GM06990 (cell line): ENCODE measurements around the gene LOXHD1.

ENCODE experiments used
- DNase-seq: peaks from one replicate; pipeline ENCODE4 v3.0.0-alpha.2; 2011; ENCODE audit not compliant: insufficient read length; ENCODE audit errors: extremely low read depth
- H3K27me3 ChIP-seq: replicated peaks from 2 replicates; pipeline ENCODE4 v1.6.0; 2011; ENCODE audit warnings: low read length; ENCODE audit not compliant: control insufficient read depth, insufficient read depth
- H3K36me3 ChIP-seq: 2 replicates; pipeline ENCODE4 v1.5.1; 2011; ENCODE audit warnings: low read length; ENCODE audit not compliant: control insufficient read depth, insufficient read depth
- H3K4me3 ChIP-seq: replicated peaks from 2 replicates; pipeline ENCODE4 v1.5.1; 2011; ENCODE audit warnings: low read depth, mild to moderate bottlenecking, control low read depth, low read length
- CTCF ChIP-seq: IDR thresholded peaks from 2 replicates; pipeline ENCODE4 v1.5.1; 2011; ENCODE audit warnings: low read length, control low read depth, mild to moderate bottlenecking, inconsistent platforms; ENCODE audit not compliant: insufficient read depth, poor library complexity, severe bottlenecking

The LOXHD1 gene

DNA sequence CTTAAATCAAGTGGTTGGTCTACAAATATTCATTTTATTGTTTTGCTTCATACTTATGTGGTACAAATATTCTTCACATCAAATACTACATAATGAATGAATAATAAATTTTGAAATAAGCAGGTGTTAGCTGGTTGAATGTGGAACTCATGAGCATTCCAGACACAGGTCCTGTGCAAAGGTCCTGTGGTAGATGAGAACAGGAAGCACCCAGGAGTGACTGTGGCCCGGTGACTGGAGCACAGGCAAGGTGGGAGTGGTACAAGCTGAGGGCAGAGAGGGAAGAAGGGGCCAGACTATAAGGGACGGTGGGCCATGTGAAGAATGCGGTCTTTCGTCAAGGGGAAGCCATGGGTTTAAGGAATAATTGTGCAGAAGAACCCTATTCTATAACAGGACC is 26.2 kb upstream of the LOXHD1 start:
- no peak for TF ChIP-seq CTCF
- no peaks in the 10 kb centered on the region for H3K27me3 ChIP-seq
- DNase-seq: no peak
- H3K4me3 ChIP-seq: no peak overlapping the region
- no peaks in the 10 kb centered on the region for H3K36me3 ChIP-seq

GRCh38 chr18:46680784-46681695 is 24.0 kb upstream of the LOXHD1 start:
- DNase-seq: no peak
- H3K36me3 ChIP-seq: no peaks in the 10 kb centered on the region
- no peak for TF ChIP-seq CTCF
- H3K4me3 ChIP-seq: no peak overlapping the region
- H3K27me3 ChIP-seq: no peaks in the 10 kb centered on the region

DNA sequence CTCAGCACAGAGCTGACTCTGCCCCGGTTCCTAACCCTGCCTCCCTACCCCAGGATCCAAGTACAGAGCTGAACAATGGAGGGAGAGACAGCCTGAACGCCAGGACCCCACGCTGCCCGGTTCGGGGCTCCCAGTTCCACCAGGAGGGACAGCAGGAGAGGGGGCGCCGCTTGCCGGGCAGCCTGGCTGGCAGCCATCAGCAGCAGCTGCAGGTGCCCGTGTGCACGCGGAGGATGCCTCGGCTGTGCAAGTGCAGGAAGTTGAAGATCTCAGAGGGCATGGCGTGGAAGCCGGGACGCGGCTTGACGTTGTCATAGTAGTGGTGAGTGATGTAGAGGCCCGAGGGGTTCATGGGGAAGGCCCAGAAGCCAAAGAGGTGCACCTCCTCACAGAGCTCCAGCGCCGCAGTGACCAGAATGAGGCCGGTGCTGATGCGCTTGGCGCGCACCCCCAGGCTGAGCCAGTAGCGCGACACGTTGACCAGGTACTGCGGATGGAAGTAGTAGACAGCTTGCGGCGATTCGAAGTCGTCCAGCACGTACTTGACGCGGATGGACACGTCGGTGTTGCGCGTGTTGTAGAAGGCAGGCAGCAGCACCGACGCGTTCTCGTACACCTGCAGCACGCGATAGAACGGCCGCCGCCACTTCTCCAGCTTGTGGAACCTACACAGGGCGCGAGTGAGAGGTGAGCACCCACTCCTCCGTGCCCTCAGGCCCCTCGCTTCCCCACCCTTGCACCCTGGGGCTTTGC is 23.0 kb upstream of the LOXHD1 start:
- TF ChIP-seq CTCF: no peak
- no peak overlapping the region for H3K4me3 ChIP-seq
- no peaks in the 10 kb centered on the region for H3K36me3 ChIP-seq
- DNase-seq: no peak
- no peaks in the 10 kb centered on the region for H3K27me3 ChIP-seq

- no peak for TF ChIP-seq CTCF
- Histone ChIP-seq H3K36me3 (no peaks in the 10 kb centered on the region), H3K27me3 (no peaks in the 10 kb centered on the region), H3K4me3 (no peak overlapping the region)
- no peak for DNase-seq
These were observed 21.9 kb upstream of the LOXHD1 start for GRCh38 chr18:46678785-46679399.

DNA sequence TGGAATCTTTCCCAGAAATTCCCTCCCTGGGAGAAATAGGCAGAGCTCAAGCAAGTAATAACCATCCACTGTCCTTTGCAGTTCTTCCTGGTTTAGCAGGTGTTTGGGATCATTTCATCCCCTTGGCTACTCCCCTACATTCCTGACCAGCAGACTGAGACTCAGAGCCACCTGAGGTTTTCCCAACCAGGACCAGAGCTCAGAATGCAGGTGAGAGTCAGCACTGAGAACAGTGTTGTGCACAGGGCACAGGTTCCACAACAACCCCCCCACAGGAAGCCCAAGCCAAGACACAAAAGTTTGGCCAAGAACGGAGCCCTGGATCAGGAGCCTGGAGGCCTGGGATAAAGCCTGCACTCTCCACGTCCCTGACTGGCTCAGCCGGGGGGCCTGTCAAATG is 21.0 kb upstream of the LOXHD1 start:
- Histone ChIP-seq H3K36me3 (no peaks in the 10 kb centered on the region), H3K27me3 (no peaks in the 10 kb centered on the region), H3K4me3 (no peak overlapping the region)
- TF ChIP-seq CTCF: no peak
- DNase-seq: no peak
